Measurements from ENCODE around the gene EZH2. TPM values are rescaled to one million over a fixed set of nuclear protein-coding genes. Genes with fewer than 3 reads are reported as not detected.

EZH2 gene
- total and polyA plus RNA-seq, 4 donors, result 2.0 to 21.3 (median 2.5) TPM

GRCh38 chr7:148911626-148912025 is 27.5 kb upstream of the EZH2 start:
- Histone ChIP-seq H3K4me3 (ENCODE audit: low read depth in 1 of 3, low read length in 3 of 3) (no peak overlapping the region), H3K9ac (ENCODE audit: low read depth in 1 of 2, low read length in 2 of 2) (no peak overlapping the region), H3K4me1 (ENCODE audit: control insufficient read depth in 4 of 4, insufficient read depth in 4 of 4, low read length in 3 of 4) (no peaks in the 10 kb centered on the region), H3K27me3 (ENCODE audit: control insufficient read depth in 4 of 4, insufficient read depth in 4 of 4, low read length in 3 of 4) (peaks cover 0 to 7% (median 0%) of the 10 kb centered on the region in 4 donors), H3K36me3 (ENCODE audit: control insufficient read depth in 4 of 4, insufficient read depth in 3 of 4, low read depth in 1 of 4, low read length in 3 of 4) (no peaks in the 10 kb centered on the region), H3K9me3 (ENCODE audit: control insufficient read depth in 4 of 4, low read length in 3 of 4) (no peaks in the 10 kb centered on the region), H3K27ac (ENCODE audit: low read depth in 1 of 2, low read length in 2 of 2) (no peak overlapping the region)
- no peak for DNase-seq (ENCODE audit: low spot score)
- TF ChIP-seq JUND (IDR thresholded peaks at IDR 0.05) (no peak), TAF1 (conservative IDR thresholded peaks at IDR 0.05) (no peak)
- 91% methylated on average over 1 of the region's 1 CpG for WGBS

- no peaks in the 10 kb centered on the region for H3K4me1 ChIP-seq (ENCODE audit: control insufficient read depth in 4 of 4, insufficient read depth in 4 of 4, low read length in 3 of 4)
- WGBS, result 68% methylated on average over 5 of the region's 5 CpGs
- H3K36me3 ChIP-seq (ENCODE audit: control insufficient read depth in 4 of 4, insufficient read depth in 3 of 4, low read depth in 1 of 4, low read length in 3 of 4), result no peaks in the 10 kb centered on the region
- TF ChIP-seq RXRA (IDR thresholded peaks at IDR 0.05) (no peak), FOXA2 (IDR thresholded peaks at IDR 0.05) (no peak), JUND (IDR thresholded peaks at IDR 0.05) (no peak), ZBTB33 (IDR thresholded peaks at IDR 0.05) (no peak), NR2F2 (IDR thresholded peaks at IDR 0.05) (no peak), FOXA1 (IDR thresholded peaks at IDR 0.05) (no peak), CTCF (IDR thresholded peaks at IDR 0.05; ENCODE audit: low read depth, low read length, missing input control) (no peak), YY1 (IDR thresholded peaks at IDR 0.05) (no peak), SP1 (IDR thresholded peaks at IDR 0.05) (no peak), EGR1 (IDR thresholded peaks at IDR 0.05; ENCODE audit: low read depth in 2 of 2) (no peak)
- H3K9me3 ChIP-seq (ENCODE audit: control insufficient read depth in 4 of 4, low read length in 3 of 4), result no peaks in the 10 kb centered on the region
- H3K27ac ChIP-seq (ENCODE audit: low read depth in 1 of 2, low read length in 2 of 2), result no peak overlapping the region
- H3K4me3 ChIP-seq (ENCODE audit: low read depth in 1 of 3, low read length in 3 of 3), result no peak overlapping the region
- peaks cover 0 to 8% (median 0%) of the 10 kb centered on the region in 4 donors for H3K27me3 ChIP-seq (ENCODE audit: control insufficient read depth in 4 of 4, insufficient read depth in 4 of 4, low read length in 3 of 4)
- H3K9ac ChIP-seq (ENCODE audit: low read depth in 1 of 2, low read length in 2 of 2), result no peak overlapping the region
- DNase-seq (ENCODE audit: low spot score), result no peak
Observed at GRCh38 chr7:148909568-148909967, 25.5 kb upstream of the EZH2 start.

- Histone ChIP-seq H3K27ac (ENCODE audit: low read depth in 1 of 2, low read length in 2 of 2) (no peak overlapping the region), H3K9me3 (ENCODE audit: control insufficient read depth in 4 of 4, low read length in 3 of 4) (no peaks in the 10 kb centered on the region), H3K36me3 (ENCODE audit: control insufficient read depth in 4 of 4, insufficient read depth in 3 of 4, low read depth in 1 of 4, low read length in 3 of 4) (no peaks in the 10 kb centered on the region), H3K4me3 (ENCODE audit: low read depth in 1 of 3, low read length in 3 of 3) (no peak overlapping the region), H3K4me1 (ENCODE audit: control insufficient read depth in 4 of 4, insufficient read depth in 4 of 4, low read length in 3 of 4) (no peaks in the 10 kb centered on the region), H3K27me3 (ENCODE audit: control insufficient read depth in 4 of 4, insufficient read depth in 4 of 4, low read length in 3 of 4) (peaks cover 0 to 8% (median 0%) of the 10 kb centered on the region in 4 donors), H3K9ac (ENCODE audit: low read depth in 1 of 2, low read length in 2 of 2) (no peak overlapping the region)
- no peak for TF ChIP-seq GABPA (IDR thresholded peaks at IDR 0.05 in 1 of 2, conservative IDR thresholded peaks at IDR 0.05 in 1 of 2)
- no peak for TF ChIP-seq JUND (IDR thresholded peaks at IDR 0.05)
- no peak for TF ChIP-seq YY1 (IDR thresholded peaks at IDR 0.05)
- TF ChIP-seq ATF3 (IDR thresholded peaks at IDR 0.05), result no peak
- TF ChIP-seq HNF4G (IDR thresholded peaks at IDR 0.05), result no peak
- TF ChIP-seq MAX (IDR thresholded peaks at IDR 0.05), result no peak
- TF ChIP-seq CTCF (IDR thresholded peaks at IDR 0.05; ENCODE audit: low read depth, low read length, missing input control), result no peak
- TF ChIP-seq HNF4A (conservative IDR thresholded peaks at IDR 0.05), result no peak
- no peak for TF ChIP-seq REST (IDR thresholded peaks at IDR 0.05)
- 83% methylated on average over 9 of the region's 9 CpGs for WGBS
- DNase-seq (ENCODE audit: low spot score), result no peak
Observed at GRCh38 chr7:148906707-148907498, 22.8 kb upstream of the EZH2 start.

Data from liver (tissue), 9 donors.